IMR-90 (cell line): ENCODE measurements around the gene YLPM1. TPM values are rescaled to one million over a fixed set of nuclear protein-coding genes. Genes with fewer than 3 reads are reported as not detected.

Source experiments
- ATAC-seq: fragments of 200-7000 bp; cut with Tn5 transposase; 2 replicates; pipeline ENCODE4 v1.9.1; 2020; ENCODE audit warnings: low read depth, mild to moderate bottlenecking, moderate library complexity
- BruUV-seq: library from RNA; stranded (reverse); fragments of 400-500 nt; replicated peaks from 2 replicates; lab custom pipeline; 2021; lab: Mats Ljungman, UMichigan
- CTCF ChIA-PET: fragments of 300-600 bp; formaldehyde crosslinking; extraction: SDS; loops from one replicate; lab custom pipeline; 2021; ENCODE audit warnings: antibody characterized with exemption; lab: Yijun Ruan, JAX
- POLR2A ChIA-PET: fragments of 300-600 bp; sonication (Branson Sonifier 250); formaldehyde crosslinking; loops from one replicate; lab custom pipeline; 2022; ENCODE audit warnings: antibody characterized with exemption; ENCODE audit not compliant: unreplicated experiment; lab: Charles Lee
- DNase-seq: peaks from one replicate; pipeline ENCODE4 v3.0.0; 2013
- H2AFZ ChIP-seq: replicated peaks from 2 replicates; pipeline ENCODE3; 2013; ENCODE audit warnings: low read length, mild to moderate bottlenecking; ENCODE audit not compliant: poor library complexity
- H2AK5ac ChIP-seq: 2 replicates; pipeline ENCODE4 v1.6.1; 2013; ENCODE audit warnings: low read depth, low read length, inconsistent platforms
- H2AK9ac ChIP-seq: replicated peaks from 2 replicates; pipeline ENCODE3; 2013; ENCODE audit warnings: mild to moderate bottlenecking, low read depth, low read length, moderate library complexity; ENCODE audit not compliant: poor library complexity
- H2BK120ac ChIP-seq: 2 replicates; pipeline ENCODE4 v1.6.1; 2013; ENCODE audit warnings: low read depth, low read length, inconsistent platforms
- H2BK15ac ChIP-seq: 3 replicates; pipeline ENCODE4 v1.6.1; 2013; ENCODE audit warnings: low read depth, low read length, inconsistent platforms
- H2BK20ac ChIP-seq: 2 replicates; pipeline ENCODE4 v1.6.1; 2013; ENCODE audit warnings: low read depth, mild to moderate bottlenecking, inconsistent platforms, low read length, moderate library complexity
- H2BK5ac ChIP-seq: 2 replicates; pipeline ENCODE4 v1.6.1; 2013; ENCODE audit warnings: mild to moderate bottlenecking, low read depth, low read length, inconsistent platforms; ENCODE audit not compliant: poor library complexity, severe bottlenecking
- H3K14ac ChIP-seq: replicated peaks from 2 replicates; pipeline ENCODE4 v1.6.1; 2013; ENCODE audit warnings: low read depth, low read length, inconsistent platforms
- H3K18ac ChIP-seq: 2 replicates; pipeline ENCODE4 v1.6.1; 2013; ENCODE audit warnings: low read depth, low read length, control low read depth
- H3K23ac ChIP-seq: 2 replicates; pipeline ENCODE4 v1.6.1; 2013; ENCODE audit warnings: low read depth, low read length, inconsistent platforms
- H3K27ac ChIP-seq: 2 replicates; pipeline ENCODE4 v1.5.1; 2013; ENCODE audit warnings: mild to moderate bottlenecking, control low read depth, low read length; ENCODE audit not compliant: insufficient read depth
- H3K27me3 ChIP-seq: 2 replicates; pipeline ENCODE4 v1.6.1; 2013; ENCODE audit warnings: low read length; ENCODE audit not compliant: control insufficient read depth, insufficient read depth
- H3K36me3 ChIP-seq: 2 replicates; pipeline ENCODE4 v1.6.1; 2013; ENCODE audit warnings: low read length, mixed read lengths; ENCODE audit not compliant: control insufficient read depth, insufficient read depth
- H3K4ac ChIP-seq: 2 replicates; pipeline ENCODE4 v1.6.1; 2013; ENCODE audit warnings: low read depth, low read length, inconsistent platforms
- H3K4me1 ChIP-seq: 2 replicates; pipeline ENCODE4 v1.6.1; 2013; ENCODE audit warnings: low read length, mixed read lengths; ENCODE audit not compliant: control insufficient read depth, insufficient read depth
- H3K4me2 ChIP-seq: 2 replicates; pipeline ENCODE4 v1.6.1; 2013; ENCODE audit warnings: low read depth, mild to moderate bottlenecking, control low read depth, low read length, moderate library complexity
- H3K4me3 ChIP-seq: 2 replicates; pipeline ENCODE4 v1.5.1; 2013; ENCODE audit warnings: low read depth, mild to moderate bottlenecking, control low read depth, low read length, moderate library complexity; ENCODE audit not compliant: insufficient read depth
- H3K56ac ChIP-seq: 2 replicates; pipeline ENCODE4 v1.6.1; 2013; ENCODE audit warnings: low read length, inconsistent platforms; ENCODE audit not compliant: insufficient read depth; ENCODE audit errors: extremely low read depth
- H3K79me1 ChIP-seq, 2 experiments: 2 replicates each; pipeline ENCODE4 v1.6.1; 2013; ENCODE audit warnings: low read length in 2 of 2, inconsistent platforms in 1 of 2, low read depth in 1 of 2
- H3K9ac ChIP-seq: 2 replicates; pipeline ENCODE4 v1.6.1; 2013; ENCODE audit warnings: low read depth, low read length, control low read depth
- H3K9me1 ChIP-seq: 2 replicates; pipeline ENCODE4 v1.6.1; 2013; ENCODE audit warnings: low read length, inconsistent platforms; ENCODE audit not compliant: insufficient read depth
- H3K9me3 ChIP-seq: 2 replicates; pipeline ENCODE4 v1.6.1; 2013; ENCODE audit warnings: low read length; ENCODE audit not compliant: control insufficient read depth, insufficient read depth
- H4K20me1 ChIP-seq: 2 replicates; pipeline ENCODE4 v1.6.1; 2013; ENCODE audit warnings: low read length, inconsistent platforms; ENCODE audit not compliant: insufficient read depth
- H4K5ac ChIP-seq: 2 replicates; pipeline ENCODE4 v1.6.1; 2013; ENCODE audit warnings: mild to moderate bottlenecking, low read depth, low read length, control low read depth
- H4K8ac ChIP-seq, 2 experiments: 2 replicates each; pipeline ENCODE4 v1.6.1; 2013; ENCODE audit warnings: low read depth in 2 of 2, low read length in 2 of 2, control low read depth in 1 of 2, inconsistent platforms in 1 of 2
- H4K91ac ChIP-seq: 2 replicates; pipeline ENCODE4 v1.6.1; 2013; ENCODE audit warnings: low read depth, low read length, inconsistent platforms; ENCODE audit not compliant: insufficient read depth
- CEBPB ChIP-seq: IDR thresholded peaks from 2 replicates; pipeline ENCODE4 v1.6.1; 2012; ENCODE audit warnings: low read depth, low read length, improper control_type of control experiment
- CHD1 ChIP-seq: IDR thresholded peaks from 2 replicates; pipeline ENCODE4 v1.6.1; 2012; ENCODE audit warnings: low read depth, low read length, improper control_type of control experiment
- FOS ChIP-seq: fragments of 150-350 bp; IDR thresholded peaks from 2 replicates; pipeline ENCODE4 v1.6.1; 2016; ENCODE audit warnings: low read depth, low read length
- MXI1 ChIP-seq: IDR thresholded peaks from 2 replicates; pipeline ENCODE4 v1.6.1; 2012; ENCODE audit warnings: low read depth, mild to moderate bottlenecking, low read length, moderate library complexity, borderline replicate concordance
- NFE2L2 ChIP-seq: fragments of 150-350 bp; IDR thresholded peaks from 2 replicates; pipeline ENCODE4 v1.6.1; 2016; ENCODE audit warnings: low read depth, mild to moderate bottlenecking, low read length
- WGBS, 2 experiments: methylation state at CpG; one replicate each; pipeline versions ENCODE4 v1.1.5 to v1.1.7; 2013; ENCODE audit warnings: missing lambda C conversion rate in 2 of 2; ENCODE audit not compliant: insufficient read length in 1 of 2; ENCODE audit errors: extremely low coverage in 2 of 2; 5-methylcytosine and 5-hydroxymethylcytosine counted together
- dilution Hi-C: fragments of 300-500 bp; cut with HindIII; formaldehyde crosslinking; loops from one replicate; pipeline ENCODE4 v1.14.3; 2018; ENCODE audit warnings: low sequenced_read_pairs; ENCODE audit not compliant: unreplicated experiment
- in situ Hi-C: fragments of 300-500 bp; cut with MboI; formaldehyde crosslinking; loops from 3 replicates; pipeline ENCODE4 v1.14.3; 2019; ENCODE audit warnings: low sequenced_read_pairs, inconsistent platforms, mixed read lengths
- intact Hi-C: fragments of 100-400 bp; cut with micrococcal nuclease; formaldehyde crosslinking; loops from 2 replicates; pipeline ENCODE4 v1.10.0; 2022
- polyA plus RNA-seq, 3 experiments: library from polyadenylated mRNA; depleted of rRNA; stranded (reverse); fragments of >200 nt; gene quantifications; 2 replicates each; pipeline ENCODE4 v1.2.3, GENCODE V29; 2012; ENCODE audit warnings: low replicate concordance in 1 of 3
- total RNA-seq: library from RNA; depleted of rRNA; stranded (reverse); fragments of >200 nt; gene quantifications from 2 replicates; pipeline ENCODE4 v1.2.3, GENCODE V29; 2012
- TF ChIP-seq, protein P1 (sequence below): conservative IDR thresholded peaks from 2 replicates; pipeline ENCODE4 v1.5.1; 2012; ENCODE audit warnings: mild to moderate bottlenecking, low read depth, low read length, improper control_type of control experiment

Gene YLPM1
- total and polyA plus RNA-seq, 2 of the 4 experiments (the other 2 are of a cell fraction), result 8.2 to 19.7 TPM

DNA sequence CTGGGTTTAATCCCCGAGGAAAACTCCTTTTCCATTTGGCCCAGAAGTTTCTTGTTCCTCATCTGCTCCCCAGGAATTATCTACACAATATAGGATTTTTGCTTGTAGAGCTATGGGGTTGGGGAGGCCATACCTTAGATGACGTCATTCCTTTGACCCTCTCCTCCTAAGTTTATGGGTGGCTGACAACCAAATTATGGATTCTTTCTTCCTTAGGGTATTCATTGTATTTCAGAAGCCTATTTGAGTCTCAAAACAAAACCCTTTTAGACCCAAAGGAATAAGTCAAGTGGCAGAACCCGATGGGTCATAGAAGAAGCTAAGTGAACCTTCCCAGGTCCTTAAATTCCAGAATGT, 98.6 kb downstream of the YLPM1 start:
- Histone ChIP-seq H3K36me3 (no peaks in the 10 kb centered on the region), H3K9ac (no peak overlapping the region), H2BK20ac (no peak overlapping the region), H3K4me3 (no peak overlapping the region), H3K18ac (no peak overlapping the region), H2BK120ac (no peak overlapping the region), H4K91ac (no peak overlapping the region), H3K9me3 (no peaks in the 10 kb centered on the region), H2AK9ac (no peak overlapping the region), H2BK15ac (no peak overlapping the region), H2AK5ac (no peak overlapping the region), H3K4ac (no peak overlapping the region), H3K4me2 (no peak overlapping the region), H2AFZ (no peak overlapping the region), H3K4me1 (peaks cover 2% of the 10 kb centered on the region; the same call in 1 of the 2 replicates), H3K27me3 (peaks cover 3% of the 10 kb centered on the region; the same call in 1 of the 2 replicates), H3K23ac (no peak overlapping the region), H3K9me1 (no peaks in the 10 kb centered on the region), H4K20me1 (no peaks in the 10 kb centered on the region), H3K14ac (no peak overlapping the region), H4K8ac (no peak overlapping the region), H3K79me1 (no peaks in the 10 kb centered on the region), H2BK5ac (no peak overlapping the region), H3K56ac (no peak overlapping the region), H4K5ac (no peak overlapping the region), H3K27ac (no peak overlapping the region)
- no TSS peak for BruUV-seq
- ChIA-PET POLR2A (no interaction called here), CTCF (interaction anchor here (0.9 to 3.9 kb wide), 4 partner anchors 15 to 46 kb away, joined by 3 to 46 read pairs (median 8); partner anchors contain the start of gene DLST)
- intact Hi-C loops, result loop anchor here (1.0 to 2.0 kb wide), 2 partner anchors 44 to 227 kb away; no protein-coding TSS in a partner anchor
- in situ Hi-C loops, result loop anchor here (5.0 kb wide), 1 partner anchor 41 kb away; no protein-coding TSS in a partner anchor
- TF ChIP-seq CEBPB, result no peak
- TF ChIP-seq, protein P1, sequence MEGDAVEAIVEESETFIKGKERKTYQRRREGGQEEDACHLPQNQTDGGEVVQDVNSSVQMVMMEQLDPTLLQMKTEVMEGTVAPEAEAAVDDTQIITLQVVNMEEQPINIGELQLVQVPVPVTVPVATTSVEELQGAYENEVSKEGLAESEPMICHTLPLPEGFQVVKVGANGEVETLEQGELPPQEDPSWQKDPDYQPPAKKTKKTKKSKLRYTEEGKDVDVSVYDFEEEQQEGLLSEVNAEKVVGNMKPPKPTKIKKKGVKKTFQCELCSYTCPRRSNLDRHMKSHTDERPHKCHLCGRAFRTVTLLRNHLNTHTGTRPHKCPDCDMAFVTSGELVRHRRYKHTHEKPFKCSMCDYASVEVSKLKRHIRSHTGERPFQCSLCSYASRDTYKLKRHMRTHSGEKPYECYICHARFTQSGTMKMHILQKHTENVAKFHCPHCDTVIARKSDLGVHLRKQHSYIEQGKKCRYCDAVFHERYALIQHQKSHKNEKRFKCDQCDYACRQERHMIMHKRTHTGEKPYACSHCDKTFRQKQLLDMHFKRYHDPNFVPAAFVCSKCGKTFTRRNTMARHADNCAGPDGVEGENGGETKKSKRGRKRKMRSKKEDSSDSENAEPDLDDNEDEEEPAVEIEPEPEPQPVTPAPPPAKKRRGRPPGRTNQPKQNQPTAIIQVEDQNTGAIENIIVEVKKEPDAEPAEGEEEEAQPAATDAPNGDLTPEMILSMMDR, result no peak
- no peak for TF ChIP-seq MXI1
- no peak for TF ChIP-seq FOS
- TF ChIP-seq NFE2L2, result no peak
- TF ChIP-seq CHD1, result no peak
- ATAC-seq (no peak), DNase-seq (no peak)
- 100% methylated on average over 1 of the region's 3 CpGs; no CpG with 5 or more reads in 1 of the 2 experiments for WGBS, 2 experiments
- dilution Hi-C loops, result no loop called here
